H9 (cell line): ENCODE results near the gene N4BP2L1. TPM values are rescaled to one million over a fixed set of nuclear protein-coding genes. Genes with fewer than 3 reads are reported as not detected.

Experiments used
- DNase-seq: peaks from one replicate; pipeline ENCODE4 v3.0.0-alpha.2; 2017
- H2AFZ ChIP-seq: one replicate; pipeline ENCODE4 v1.6.1; 2013; ENCODE audit warnings: mild to moderate bottlenecking, low read length, control low read depth, moderate library complexity
- H2AK5ac ChIP-seq: 2 replicates; pipeline ENCODE4 v1.6.1; 2013; ENCODE audit warnings: low read length, control low read depth, mixed read lengths; ENCODE audit not compliant: insufficient read length
- H2BK120ac ChIP-seq: one replicate; pipeline ENCODE4 v1.6.1; 2013; ENCODE audit warnings: low read depth, mild to moderate bottlenecking, low read length, control low read depth, inconsistent platforms; ENCODE audit not compliant: poor library complexity, severe bottlenecking
- H2BK12ac ChIP-seq: 2 replicates; pipeline ENCODE4 v1.6.1; 2013; ENCODE audit warnings: low read length, control low read depth, mixed read lengths, low read depth; ENCODE audit not compliant: insufficient read length
- H2BK15ac ChIP-seq: 2 replicates; pipeline ENCODE4 v1.6.1; 2013; ENCODE audit warnings: low read depth, low read length, control low read depth
- H2BK20ac ChIP-seq: one replicate; pipeline ENCODE4 v1.6.1; 2013; ENCODE audit warnings: low read depth, mild to moderate bottlenecking, low read length, control low read depth, inconsistent platforms; ENCODE audit not compliant: poor library complexity, severe bottlenecking
- H2BK5ac ChIP-seq: 2 replicates; pipeline ENCODE4 v1.6.1; 2013; ENCODE audit warnings: low read length, control low read depth, mixed read lengths; ENCODE audit not compliant: insufficient read length
- H3K14ac ChIP-seq: 2 replicates; pipeline ENCODE4 v1.6.1; 2013; ENCODE audit warnings: low read length, control low read depth; ENCODE audit not compliant: insufficient read depth
- H3K18ac ChIP-seq: 2 replicates; pipeline ENCODE4 v1.6.1; 2013; ENCODE audit warnings: low read depth, mild to moderate bottlenecking, mixed read lengths, low read length, control low read depth; ENCODE audit not compliant: insufficient read length
- H3K23ac ChIP-seq: 2 replicates; pipeline ENCODE4 v1.6.1; 2013; ENCODE audit warnings: low read length, control low read depth, mixed read lengths, low read depth; ENCODE audit not compliant: insufficient read length
- H3K23me2 ChIP-seq: 2 replicates; pipeline ENCODE4 v1.6.1; 2013; ENCODE audit warnings: low read depth, mild to moderate bottlenecking, mixed read lengths, low read length, control low read depth; ENCODE audit not compliant: insufficient read length, poor library complexity, severe bottlenecking
- H3K27ac ChIP-seq: 2 replicates; pipeline ENCODE4 v1.5.1; 2013; ENCODE audit warnings: low read length, control low read depth, mixed read lengths, low read depth; ENCODE audit not compliant: insufficient read length
- H3K27me3 ChIP-seq: 2 replicates; pipeline ENCODE4 v1.6.1; 2013; ENCODE audit warnings: low read length, control low read depth, inconsistent platforms; ENCODE audit not compliant: insufficient read depth
- H3K4ac ChIP-seq: 2 replicates; pipeline ENCODE4 v1.6.1; 2013; ENCODE audit warnings: low read depth, mild to moderate bottlenecking, control low read depth, inconsistent platforms, low read length, moderate library complexity
- H3K4me1 ChIP-seq: 2 replicates; pipeline ENCODE4 v1.6.1; 2013; ENCODE audit warnings: low read length, control low read depth, inconsistent platforms; ENCODE audit not compliant: insufficient read depth
- H3K4me2 ChIP-seq: 2 replicates; pipeline ENCODE4 v1.6.1; 2013; ENCODE audit warnings: low read length, control low read depth, mixed read lengths; ENCODE audit not compliant: insufficient read length, insufficient read depth
- H3K56ac ChIP-seq: 2 replicates; pipeline ENCODE4 v1.6.1; 2013; ENCODE audit warnings: low read depth, mild to moderate bottlenecking, mixed read lengths, low read length, control low read depth; ENCODE audit not compliant: insufficient read length
- H3K79me1 ChIP-seq: 2 replicates; pipeline ENCODE4 v1.6.1; 2013; ENCODE audit warnings: low read depth, mild to moderate bottlenecking, moderate library complexity, low read length, control low read depth, inconsistent platforms; ENCODE audit not compliant: insufficient read depth, poor library complexity, severe bottlenecking
- H3K79me2 ChIP-seq: 2 replicates; pipeline ENCODE4 v1.6.1; 2013; ENCODE audit warnings: low read length, control low read depth, inconsistent platforms; ENCODE audit not compliant: insufficient read depth
- H3K9ac ChIP-seq: 2 replicates; pipeline ENCODE4 v1.6.1; 2013; ENCODE audit warnings: low read length, control low read depth, mixed read lengths; ENCODE audit not compliant: insufficient read length; ENCODE audit errors: extremely low read depth
- H3K9me3 ChIP-seq: one replicate; pipeline ENCODE4 v1.6.1; 2013; ENCODE audit warnings: low read depth, low read length, inconsistent platforms; ENCODE audit not compliant: control insufficient read depth
- H3T11ph ChIP-seq: one replicate; pipeline ENCODE4 v1.6.1; 2013; ENCODE audit warnings: mild to moderate bottlenecking, low read length, control low read depth, inconsistent platforms
- H4K20me1 ChIP-seq: one replicate; pipeline ENCODE4 v1.6.1; 2013; ENCODE audit not compliant: control insufficient read depth, insufficient read length, insufficient read depth
- H4K5ac ChIP-seq: 2 replicates; pipeline ENCODE4 v1.6.1; 2013; ENCODE audit warnings: low read depth, mild to moderate bottlenecking, mixed read lengths, low read length, control low read depth; ENCODE audit not compliant: insufficient read length
- H4K8ac ChIP-seq: replicated peaks from 2 replicates; pipeline ENCODE4 v1.6.1; 2013; ENCODE audit warnings: low read length, control low read depth, mixed read lengths, low read depth; ENCODE audit not compliant: insufficient read length
- H4K91ac ChIP-seq: 2 replicates; pipeline ENCODE4 v1.6.1; 2013; ENCODE audit warnings: low read depth, mild to moderate bottlenecking, moderate library complexity, mixed read lengths, low read length, control low read depth; ENCODE audit not compliant: insufficient read length
- H3K27ac Mint-ChIP-seq, 3 experiments: 2 replicates in 2 of 3; 3 replicates in 1 of 3; pipeline ENCODE4 v1.8.0; 2020 to 2021; ENCODE audit warnings: mixed read lengths in 3 of 3, mild to moderate bottlenecking in 1 of 3, moderate library complexity in 1 of 3
- H3K27me3 Mint-ChIP-seq: 2 replicates; pipeline ENCODE4 v1.8.0; 2021; ENCODE audit warnings: low read depth, mild to moderate bottlenecking, moderate library complexity, mixed read lengths
- H3K36me3 Mint-ChIP-seq, 3 experiments: 2 replicates in 2 of 3; 3 replicates in 1 of 3; pipeline ENCODE4 v1.8.0; 2020 to 2021; ENCODE audit warnings: low read depth in 3 of 3, mixed read lengths in 3 of 3; ENCODE audit not compliant: insufficient read depth in 1 of 3
- H3K4me1 Mint-ChIP-seq, 2 experiments: 2 replicates each; pipeline ENCODE4 v1.8.0; 2020; ENCODE audit warnings: mixed read lengths in 2 of 2
- H3K4me3 Mint-ChIP-seq, 2 experiments: 2 replicates in 1 of 2; 3 replicates in 1 of 2; pipeline ENCODE4 v1.8.0; 2020 to 2021; ENCODE audit warnings: mild to moderate bottlenecking in 2 of 2, mixed read lengths in 2 of 2, moderate library complexity in 1 of 2
- H3K9me3 Mint-ChIP-seq, 2 experiments: 2 replicates in 1 of 2; 3 replicates in 1 of 2; pipeline ENCODE4 v1.8.0; 2020; ENCODE audit warnings: mild to moderate bottlenecking in 2 of 2, mixed read lengths in 2 of 2, moderate library complexity in 1 of 2
- WGBS: extraction: QIAGEN DNeasy Blood & Tissue Kit; methylation state at CpG from one replicate; pipeline ENCODE4 v1.1.7; 2013; ENCODE audit warnings: missing lambda C conversion rate, low lambda C conversion rate, mixed read lengths; ENCODE audit not compliant: insufficient read length; ENCODE audit errors: extremely low coverage; 5-methylcytosine and 5-hydroxymethylcytosine counted together
- total RNA-seq: library from RNA; stranded (reverse); gene quantifications from 2 replicates; pipeline ENCODE4 v1.2.1, GENCODE V29; 2021
- TF ChIP-seq, protein P1 (sequence below): fragments of 200-600 bp; sonication (generic); conservative IDR thresholded peaks from 3 replicates; pipeline ENCODE4 v1.8.0; 2021; ENCODE audit warnings: antibody characterized with exemption, mild to moderate bottlenecking

Gene N4BP2L1
- total RNA-seq, 1 experiment from 2014 or later: 1.5 TPM

DNA sequence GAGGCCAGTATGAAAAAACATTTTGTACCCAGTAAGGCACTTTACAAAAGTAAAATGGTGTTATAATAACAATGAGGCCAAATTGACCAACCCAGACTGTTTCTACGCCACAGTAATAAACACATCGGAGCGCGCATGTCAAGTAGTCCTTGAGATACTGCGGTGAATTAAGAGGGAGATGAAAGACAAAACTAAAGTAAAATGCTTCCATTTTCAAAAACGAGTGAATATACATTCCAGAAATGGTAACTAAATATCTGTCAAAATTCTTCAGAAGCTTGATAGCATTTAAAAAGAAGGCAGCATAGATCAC, 19.0 kb downstream of the N4BP2L1 start:
- Histone ChIP-seq H2AFZ (no peak overlapping the region), H3K79me2 (no peaks in the 10 kb centered on the region), H3K27ac (no peak overlapping the region), H2BK120ac (no peak overlapping the region), H3K23ac (no peak overlapping the region), H2BK15ac (no peak overlapping the region), H3K4ac (no peak overlapping the region), H3K4me1 (no peaks in the 10 kb centered on the region; the same call in 1 of the 2 replicates), H4K8ac (no peak overlapping the region), H3K23me2 (peaks cover 5% of the 10 kb centered on the region), H3K9me3 (no peaks in the 10 kb centered on the region), H4K5ac (no peak overlapping the region), H3K56ac (no peak overlapping the region), H4K20me1 (no peaks in the 10 kb centered on the region), H2AK5ac (no peak overlapping the region), H2BK5ac (no peak overlapping the region), H3K4me2 (no peak overlapping the region), H3K18ac (no peak overlapping the region), H3K27me3 (no peaks in the 10 kb centered on the region), H2BK12ac (no peak overlapping the region), H3K9ac (no peak overlapping the region), H2BK20ac (no peak overlapping the region), H4K91ac (no peak overlapping the region), H3T11ph (no peak overlapping the region), H3K14ac (no peak overlapping the region), H3K79me1 (no peaks in the 10 kb centered on the region)
- Mint-ChIP-seq H3K9me3 (no peaks in the 10 kb centered on the region), H3K27me3 (peaks cover 17% of the 10 kb centered on the region), H3K4me1 (peaks cover 22 to 23% of the 10 kb centered on the region in 2 experiments), H3K36me3 (no peaks in the 10 kb centered on the region), H3K27ac (no peak overlapping the region), H3K4me3 (no peak overlapping the region)
- no peak for DNase-seq
- TF ChIP-seq, protein P1, sequence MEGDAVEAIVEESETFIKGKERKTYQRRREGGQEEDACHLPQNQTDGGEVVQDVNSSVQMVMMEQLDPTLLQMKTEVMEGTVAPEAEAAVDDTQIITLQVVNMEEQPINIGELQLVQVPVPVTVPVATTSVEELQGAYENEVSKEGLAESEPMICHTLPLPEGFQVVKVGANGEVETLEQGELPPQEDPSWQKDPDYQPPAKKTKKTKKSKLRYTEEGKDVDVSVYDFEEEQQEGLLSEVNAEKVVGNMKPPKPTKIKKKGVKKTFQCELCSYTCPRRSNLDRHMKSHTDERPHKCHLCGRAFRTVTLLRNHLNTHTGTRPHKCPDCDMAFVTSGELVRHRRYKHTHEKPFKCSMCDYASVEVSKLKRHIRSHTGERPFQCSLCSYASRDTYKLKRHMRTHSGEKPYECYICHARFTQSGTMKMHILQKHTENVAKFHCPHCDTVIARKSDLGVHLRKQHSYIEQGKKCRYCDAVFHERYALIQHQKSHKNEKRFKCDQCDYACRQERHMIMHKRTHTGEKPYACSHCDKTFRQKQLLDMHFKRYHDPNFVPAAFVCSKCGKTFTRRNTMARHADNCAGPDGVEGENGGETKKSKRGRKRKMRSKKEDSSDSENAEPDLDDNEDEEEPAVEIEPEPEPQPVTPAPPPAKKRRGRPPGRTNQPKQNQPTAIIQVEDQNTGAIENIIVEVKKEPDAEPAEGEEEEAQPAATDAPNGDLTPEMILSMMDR: no peak
- no CpG with 5 or more reads among the region's 6 CpGs for WGBS
